Measurements from ENCODE around the gene FAM174C.
A peak's percentile ranks its signal among the peaks of the same experiment; 100 is the strongest.

The FAM174C gene

DNA sequence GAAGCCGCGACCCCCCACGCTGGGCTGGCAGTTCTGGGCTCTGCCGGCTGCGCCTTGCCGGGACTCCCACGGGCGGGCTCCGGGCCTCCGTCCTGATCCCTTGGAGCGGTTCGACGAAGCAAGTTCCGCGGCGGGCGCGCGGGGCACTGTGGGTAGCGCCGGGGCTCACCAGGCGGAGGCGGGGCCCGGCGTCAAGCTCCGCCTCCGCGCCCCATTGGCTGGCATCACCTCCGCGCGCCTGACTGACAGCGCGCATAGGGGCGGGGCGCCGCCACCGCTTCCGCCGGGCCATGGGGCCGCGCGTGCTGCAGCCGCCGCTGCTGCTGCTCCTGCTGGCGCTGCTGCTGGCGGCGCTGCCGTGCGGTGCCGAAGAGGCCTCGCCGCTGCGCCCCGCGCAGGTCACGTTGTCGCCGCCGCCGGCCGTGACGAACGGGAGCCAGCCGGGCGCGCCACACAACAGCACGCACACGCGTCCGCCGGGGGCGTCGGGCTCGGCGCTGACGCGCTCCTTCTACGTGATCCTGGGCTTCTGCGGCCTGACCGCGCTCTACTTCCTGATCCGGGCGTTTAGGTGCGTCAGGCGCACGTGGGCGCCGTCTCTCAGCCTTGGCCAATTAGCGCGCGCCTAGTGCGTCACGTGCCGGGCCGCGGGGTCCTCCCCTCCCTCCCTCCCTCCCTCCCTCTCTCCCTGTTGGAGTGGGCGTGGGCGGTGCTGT lies at the start of gene FAM174C:
Gene FAM174C, plus strand, starts transcription at position 271 of the 716 bp plus-strand sequence. Its CDS starts 20 bp downstream, at position 291.
- DNase-seq, result peak; percentile 96

DNA sequence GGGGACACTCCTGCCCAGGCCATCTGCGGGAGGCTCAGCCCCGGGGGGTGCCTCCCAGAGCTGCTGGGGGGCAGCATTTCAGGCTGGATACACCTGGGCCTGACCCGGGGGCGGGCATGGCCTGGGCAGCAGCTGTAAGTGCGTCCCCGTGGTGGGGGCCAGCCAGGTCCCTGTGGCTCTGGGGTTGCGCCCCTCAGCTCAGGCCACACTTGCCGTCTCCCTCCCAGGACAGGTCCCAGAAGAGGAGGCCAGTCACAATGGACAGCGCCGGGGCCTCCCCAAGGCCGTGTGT lies 49.2 kb upstream of the FAM174C start:
- no peak for DNase-seq

DNA sequence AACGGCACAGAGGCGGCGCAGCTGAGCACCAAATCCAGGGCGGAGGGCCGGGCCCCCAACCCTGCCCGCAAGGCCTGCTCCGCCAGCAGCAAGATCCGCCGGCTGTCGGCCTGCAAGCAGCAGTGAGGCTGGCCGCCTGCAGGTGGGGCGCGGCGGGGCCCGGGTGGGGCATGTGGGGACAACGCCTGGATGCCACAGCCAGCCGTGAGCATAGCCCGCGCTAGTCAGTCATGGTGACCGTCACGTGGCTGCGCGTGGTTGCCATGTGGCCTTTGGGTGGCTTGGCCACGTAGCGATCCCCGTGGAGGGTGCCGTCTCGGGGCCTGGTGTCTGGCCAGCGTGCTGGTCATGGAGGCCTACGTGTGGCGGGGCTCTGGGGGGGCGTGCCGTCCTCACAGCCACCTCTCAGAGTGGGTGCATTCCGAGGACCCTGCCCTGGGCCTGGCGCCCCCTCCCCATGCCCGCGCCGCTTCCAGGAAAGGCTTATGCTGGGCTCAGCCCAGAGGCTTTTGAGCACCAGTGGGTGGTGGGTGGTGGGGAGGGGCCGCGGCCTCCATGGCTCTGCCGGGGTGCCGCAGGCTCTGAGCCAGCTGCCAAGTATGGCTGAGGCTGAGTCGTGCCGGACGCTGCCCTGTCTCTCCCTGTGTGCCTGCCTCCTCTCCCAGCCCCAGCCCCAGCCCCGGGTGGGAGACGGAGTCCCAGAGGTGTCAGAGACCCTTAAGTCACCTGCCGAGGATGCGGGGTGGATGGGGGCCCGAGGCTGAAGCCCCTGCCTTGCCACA lies 48.6 kb upstream of the FAM174C start:
- no peak for DNase-seq

DNA sequence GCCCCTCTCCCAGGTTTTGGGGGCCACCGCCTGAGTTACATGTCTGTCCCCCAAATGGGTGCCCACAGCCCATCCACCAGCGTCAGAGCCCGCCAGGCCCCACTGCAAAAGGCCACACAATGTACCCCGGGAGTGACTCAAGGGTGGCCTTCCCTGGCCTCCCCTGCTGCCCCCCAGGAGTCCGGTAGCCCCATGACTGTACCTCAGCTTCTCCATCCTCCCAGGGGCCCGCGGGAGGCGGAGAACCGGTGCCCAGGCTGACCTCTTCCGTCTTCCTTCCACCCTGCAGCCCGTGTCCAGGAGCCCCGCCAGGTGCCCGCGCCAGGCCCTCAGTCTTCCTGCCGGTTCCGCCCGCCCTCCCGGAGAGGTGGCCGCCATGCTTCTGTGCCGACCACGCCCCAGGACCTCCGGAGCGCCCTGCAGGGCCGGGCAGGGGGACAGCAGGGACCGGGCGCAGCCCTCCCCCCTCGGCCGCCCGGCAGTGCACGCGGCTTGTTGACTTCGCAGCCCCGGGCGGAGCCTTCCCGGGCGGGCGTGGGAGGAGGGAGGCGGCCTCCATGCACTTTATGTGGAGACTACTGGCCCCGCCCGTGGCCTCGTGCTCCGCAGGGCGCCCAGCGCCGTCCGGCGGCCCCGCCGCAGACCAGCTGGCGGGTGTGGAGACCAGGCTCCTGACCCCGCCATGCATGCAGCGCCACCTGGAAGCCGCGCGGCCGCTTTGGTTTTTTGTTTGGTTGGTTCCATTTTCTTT lies 47.9 kb upstream of the FAM174C start:
- no peak for DNase-seq

DNA sequence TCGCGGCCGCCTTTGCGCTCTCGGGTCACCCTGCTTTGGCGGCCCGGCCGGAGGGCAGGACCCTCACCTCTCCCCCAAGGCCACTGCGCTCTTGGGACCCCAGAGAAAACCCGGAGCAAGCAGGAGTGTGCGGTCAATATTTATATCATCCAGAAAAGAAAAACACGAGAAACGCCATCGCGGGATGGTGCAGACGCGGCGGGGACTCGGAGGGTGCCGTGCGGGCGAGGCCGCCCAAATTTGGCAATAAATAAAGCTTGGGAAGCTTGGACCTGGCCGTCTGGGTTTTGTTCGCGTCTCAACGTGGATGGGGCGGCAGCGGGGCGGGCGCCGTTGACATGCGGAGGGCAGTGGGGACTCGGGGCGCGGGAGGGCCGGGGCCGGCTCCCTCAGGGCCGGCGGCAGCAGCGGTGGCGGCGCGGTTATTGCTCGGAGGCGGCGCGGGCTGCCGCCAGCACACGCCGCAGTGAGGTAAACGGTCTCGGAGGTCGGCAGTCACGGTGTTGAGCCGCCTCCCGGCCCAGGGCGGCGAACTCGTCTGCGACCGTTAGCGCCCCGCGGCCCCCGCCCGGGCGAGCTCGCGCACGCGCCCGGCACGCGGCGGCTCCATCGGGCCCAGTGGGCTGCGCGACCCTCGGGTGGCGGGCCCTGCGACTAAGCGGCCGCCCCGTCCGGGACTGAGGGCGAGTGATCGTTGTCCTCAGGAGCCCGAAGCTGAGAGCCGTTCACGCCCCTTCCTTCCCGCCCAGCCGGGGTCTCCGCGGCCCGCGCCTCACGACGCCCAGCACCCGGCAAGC lies 47.0 kb upstream of the FAM174C start:
- DNase-seq, result no peak

DNA sequence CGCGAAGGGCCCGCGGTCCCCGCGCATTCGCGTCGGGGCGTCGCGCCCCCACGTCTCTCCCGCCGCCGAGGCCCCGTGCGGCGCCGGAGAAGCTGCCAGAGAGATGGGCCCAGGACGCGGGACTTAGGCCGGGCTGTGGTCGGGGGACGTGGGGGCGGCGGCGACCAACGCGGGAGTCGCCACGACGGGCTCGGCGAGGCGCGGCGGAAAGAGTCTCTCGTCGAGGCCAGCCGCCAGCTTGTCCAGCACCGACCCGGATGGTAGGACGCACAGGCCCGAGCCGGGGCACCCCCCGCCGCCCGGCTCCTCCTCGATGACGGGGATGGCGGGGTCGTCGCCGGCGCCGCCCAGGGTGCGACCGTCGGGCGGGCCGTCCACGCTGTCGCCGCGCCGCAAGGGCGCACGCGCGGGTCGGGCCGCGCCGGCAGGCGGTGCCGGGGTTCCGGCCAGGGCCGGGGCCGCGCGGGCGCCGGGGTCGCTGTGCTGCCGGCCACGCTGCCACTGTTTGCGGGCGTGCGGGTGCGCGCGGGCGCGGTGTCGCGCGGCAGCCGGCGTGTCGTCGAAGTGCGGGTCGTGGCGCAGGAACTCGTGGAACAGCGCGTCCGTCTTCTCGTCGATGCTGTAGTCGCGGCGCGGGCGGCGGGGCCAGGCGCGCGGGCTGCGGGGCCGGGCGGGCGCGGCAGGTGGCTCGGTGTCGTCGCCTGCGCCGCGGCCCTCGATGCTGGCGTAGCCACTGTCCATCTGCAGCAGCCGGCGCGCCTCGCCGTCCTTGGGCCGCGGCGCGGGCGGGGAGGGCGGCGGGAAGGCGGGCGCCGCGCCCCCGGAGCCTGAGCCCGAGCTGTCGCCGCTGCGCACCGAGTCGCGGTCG lies 46.0 kb upstream of the FAM174C start:
- no peak for DNase-seq

DNA sequence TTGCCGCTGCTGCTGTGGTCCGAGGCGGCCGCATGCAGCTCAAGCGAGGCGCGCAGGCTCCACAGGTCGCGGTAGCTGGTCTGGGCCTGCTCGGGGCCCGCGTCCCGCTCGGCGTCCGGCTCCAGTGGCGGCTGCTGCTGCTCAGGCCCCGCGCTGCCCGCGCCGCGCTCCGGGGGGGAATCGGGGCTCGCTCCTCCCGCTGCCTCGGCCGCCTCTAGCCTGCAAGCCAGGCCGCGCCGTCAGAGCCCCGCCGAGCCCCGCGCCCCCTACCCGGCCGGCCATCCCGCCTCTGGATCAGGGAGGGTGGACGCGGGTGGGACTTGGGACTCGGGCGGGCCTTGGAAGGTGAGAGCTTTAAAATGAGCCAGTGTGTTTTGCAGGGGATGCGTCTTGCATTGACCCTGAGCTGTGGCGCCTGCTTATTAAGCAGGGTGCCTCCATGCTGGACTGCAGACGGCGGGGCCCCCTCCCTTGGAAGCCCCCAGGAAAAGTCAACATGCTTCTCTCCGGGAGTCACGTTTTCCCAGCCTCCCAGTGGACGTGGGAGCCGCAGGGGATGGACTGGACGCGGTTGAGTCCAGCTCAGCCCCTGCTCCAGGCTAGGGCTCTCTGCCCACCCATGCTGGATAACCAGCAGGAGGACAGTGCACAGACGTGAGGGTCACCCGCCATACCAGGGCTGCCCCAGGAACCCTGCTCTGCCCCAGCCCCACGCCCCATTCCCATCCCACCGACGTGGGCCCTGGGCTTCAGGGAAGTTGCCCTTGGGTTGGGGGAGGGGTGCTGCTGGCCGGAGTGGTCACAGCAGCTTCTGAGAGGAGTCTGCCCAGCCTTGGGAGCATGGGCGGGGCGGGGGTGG lies 45.2 kb upstream of the FAM174C start:
- DNase-seq, result no peak

DNA sequence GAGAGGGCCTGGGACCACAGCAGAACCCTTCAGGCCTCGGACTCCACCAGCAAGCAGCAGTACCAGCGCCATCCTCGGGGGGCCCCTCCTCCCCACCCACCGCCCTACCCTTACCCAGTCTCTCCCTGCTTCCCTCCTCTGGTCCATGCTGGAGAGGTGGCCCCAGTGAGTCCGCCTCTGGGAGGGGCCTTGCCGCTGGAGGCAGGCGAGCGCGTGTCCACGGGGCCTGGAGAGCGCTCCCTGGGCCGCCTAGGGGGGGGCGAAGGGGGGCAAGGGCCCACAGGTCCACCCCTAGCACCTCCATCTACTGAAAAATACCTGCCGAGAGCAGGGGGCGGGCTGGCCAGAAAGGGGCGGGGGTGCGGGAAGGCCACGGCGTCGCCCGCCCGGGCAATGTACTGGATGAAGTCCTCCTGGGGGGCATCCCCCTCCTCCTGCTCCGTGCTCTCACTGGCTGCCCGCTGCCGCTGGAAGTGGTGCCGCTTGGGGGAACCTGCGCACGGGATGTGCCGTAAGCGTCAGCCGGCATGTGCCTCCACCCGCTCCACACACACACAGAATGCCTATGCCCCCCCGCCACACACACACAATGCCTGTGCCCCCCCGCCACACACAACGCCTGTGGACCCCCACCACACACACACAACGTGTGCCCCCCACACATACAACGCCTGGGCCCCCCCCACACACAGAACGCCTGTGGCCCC lies 44.4 kb upstream of the FAM174C start:
- no peak for DNase-seq

DNA sequence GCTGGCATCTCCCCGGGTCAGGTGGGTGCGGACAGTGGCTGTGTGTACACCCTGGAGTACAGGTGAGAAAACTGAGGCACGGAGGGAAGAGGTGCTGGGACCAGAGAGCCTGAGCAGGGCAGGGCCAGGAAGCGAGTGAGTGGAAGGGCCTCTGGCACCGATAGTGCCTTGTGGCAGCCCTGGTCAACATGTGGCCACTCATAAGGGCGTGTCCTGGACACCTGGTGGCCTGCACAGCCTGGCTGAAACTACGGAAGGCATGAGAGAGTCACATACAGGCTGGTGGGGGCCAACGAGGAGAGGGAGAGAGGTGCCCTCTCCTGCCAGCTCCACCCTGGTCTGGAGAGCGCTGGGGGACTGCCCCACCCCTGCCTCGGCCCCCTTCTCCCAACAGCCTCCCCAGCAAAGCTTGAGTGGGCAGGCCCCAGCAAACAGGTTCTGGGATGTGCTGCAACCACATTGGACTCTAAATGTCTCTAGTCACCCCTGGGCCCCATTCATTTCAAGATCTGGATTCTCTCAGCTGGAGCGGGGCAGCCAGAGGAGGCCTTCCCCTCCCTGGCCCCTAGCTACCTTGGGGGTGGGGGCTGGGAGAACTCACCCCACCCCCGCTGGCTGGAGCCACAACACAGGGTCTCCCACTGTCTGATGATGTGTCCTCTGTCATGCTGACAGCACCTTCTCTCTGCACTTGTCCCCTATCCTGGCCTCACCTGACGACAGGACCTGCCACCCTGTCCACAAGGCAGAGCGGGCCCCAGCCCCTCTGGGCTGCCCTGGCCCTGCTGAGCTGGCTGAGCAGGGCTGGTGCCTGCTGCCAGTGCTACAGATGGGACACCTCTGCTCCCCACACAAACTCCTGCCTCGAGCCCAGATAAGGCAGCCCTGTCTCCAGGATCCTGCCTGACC lies 43.3 kb upstream of the FAM174C start:
- no peak for DNase-seq

DNA sequence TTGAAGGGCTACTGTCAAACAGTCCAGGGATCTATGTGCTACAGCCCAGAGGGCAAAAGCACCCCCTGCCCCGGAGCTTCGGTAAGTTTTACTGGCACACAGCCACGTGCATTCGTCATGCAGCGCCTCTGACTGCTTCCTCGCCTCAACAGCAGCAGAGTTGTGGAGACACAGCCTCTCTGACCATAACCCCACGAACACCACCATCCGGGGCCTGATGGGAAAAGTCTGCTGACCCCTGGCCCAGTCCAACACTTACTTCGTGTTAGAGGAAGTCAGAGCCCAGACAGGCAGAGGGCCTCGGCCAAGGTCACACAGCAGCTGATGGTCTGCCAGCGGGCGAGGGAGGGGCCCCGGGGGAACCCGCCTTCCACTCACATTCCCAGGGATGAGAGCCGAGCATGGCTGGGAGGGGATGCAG lies 42.7 kb upstream of the FAM174C start:
- DNase-seq, result no peak

DNA sequence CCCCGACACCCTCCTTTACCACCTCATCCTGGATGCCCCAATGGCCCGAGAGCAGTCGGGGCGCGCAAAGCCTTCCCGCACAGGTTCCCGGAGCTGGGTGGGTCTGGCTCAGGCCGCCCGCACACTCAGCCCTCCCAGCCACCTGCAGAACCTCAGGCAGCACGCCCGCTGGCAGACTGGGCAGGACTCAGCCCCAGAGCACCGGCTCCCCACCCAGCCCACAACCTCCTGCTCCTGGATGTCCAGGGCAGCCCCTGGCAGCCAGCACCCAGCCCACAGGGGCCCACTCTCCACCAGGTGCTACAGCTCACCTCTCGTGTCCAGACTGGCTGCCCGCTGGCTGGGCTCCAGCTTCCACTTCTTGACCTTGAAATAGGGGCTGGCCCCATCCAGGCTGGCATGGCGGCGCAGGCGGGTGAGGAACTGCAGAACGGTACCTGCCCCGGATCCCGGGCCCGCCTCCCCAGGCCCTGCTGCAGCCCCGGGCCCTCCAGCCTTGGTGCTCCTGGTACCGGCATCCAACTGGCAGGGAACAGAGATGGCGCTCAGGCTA lies 42.1 kb upstream of the FAM174C start:
- DNase-seq, result no peak

DNA sequence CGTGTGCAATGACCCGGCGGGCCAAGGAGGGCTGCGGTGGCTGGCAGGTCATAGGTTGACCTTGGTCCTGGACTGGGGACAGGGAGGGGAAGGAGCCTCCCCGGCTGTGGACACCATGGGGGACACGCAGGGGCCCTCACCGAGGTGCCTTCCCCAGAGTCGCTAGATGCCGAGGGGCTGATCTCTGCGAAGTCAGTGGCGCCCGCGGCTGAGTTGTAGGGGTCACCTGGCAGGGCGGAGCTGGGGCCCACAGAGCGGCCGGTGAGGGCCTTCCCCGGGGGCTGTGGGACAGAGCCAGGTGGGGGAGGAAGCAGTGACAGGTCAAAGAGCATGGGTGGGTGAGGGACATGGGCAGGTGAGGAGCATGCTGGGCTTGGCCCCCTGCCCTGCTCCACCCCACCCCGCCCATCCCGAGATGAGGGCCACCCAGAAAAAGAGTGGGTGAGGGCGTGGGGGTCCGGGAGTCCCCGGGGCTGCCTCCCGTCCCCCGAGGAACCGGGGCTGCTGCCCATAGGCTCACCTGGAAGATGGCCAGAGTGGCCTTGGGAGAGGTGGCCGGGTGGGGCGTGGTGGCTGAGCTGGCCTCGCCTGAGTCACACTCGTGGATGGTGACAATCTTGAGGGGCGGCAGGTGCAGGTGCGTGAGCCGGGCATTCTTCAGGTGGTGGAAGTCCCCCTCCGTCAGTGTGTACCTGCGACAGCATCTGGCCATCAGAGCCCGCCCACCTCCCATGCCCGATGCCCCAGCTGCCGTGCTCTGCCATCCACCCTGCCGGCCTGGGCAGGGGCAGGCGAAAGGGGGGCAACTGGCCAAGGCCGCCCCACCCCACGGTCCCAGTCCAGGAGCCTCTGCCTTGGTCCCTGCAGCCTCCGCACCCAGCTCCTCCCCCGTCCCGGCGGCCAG lies 41.0 kb upstream of the FAM174C start:
- DNase-seq, result no peak

DNA sequence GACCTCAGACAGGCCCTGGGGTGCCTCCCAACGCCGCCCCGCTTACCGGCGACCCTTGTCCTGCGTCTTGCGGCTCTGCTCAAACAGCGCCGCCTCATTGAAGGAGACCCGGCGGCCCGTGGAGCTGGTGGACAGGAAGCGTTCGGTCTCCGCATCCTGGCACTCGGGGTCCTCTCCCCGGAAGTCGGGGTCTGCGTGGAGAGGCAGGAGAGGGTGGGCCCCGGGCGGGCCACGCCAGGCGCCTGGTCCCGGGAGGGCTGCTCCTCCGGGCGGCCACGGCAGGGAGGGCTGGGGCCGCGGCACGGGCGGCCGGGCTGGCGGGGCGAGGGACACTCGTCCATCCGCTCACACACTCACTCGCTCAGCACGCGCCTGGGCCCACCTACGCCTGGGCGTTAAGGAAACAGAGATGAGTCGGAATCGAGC lies 40.4 kb upstream of the FAM174C start:
- no peak for DNase-seq

DNA sequence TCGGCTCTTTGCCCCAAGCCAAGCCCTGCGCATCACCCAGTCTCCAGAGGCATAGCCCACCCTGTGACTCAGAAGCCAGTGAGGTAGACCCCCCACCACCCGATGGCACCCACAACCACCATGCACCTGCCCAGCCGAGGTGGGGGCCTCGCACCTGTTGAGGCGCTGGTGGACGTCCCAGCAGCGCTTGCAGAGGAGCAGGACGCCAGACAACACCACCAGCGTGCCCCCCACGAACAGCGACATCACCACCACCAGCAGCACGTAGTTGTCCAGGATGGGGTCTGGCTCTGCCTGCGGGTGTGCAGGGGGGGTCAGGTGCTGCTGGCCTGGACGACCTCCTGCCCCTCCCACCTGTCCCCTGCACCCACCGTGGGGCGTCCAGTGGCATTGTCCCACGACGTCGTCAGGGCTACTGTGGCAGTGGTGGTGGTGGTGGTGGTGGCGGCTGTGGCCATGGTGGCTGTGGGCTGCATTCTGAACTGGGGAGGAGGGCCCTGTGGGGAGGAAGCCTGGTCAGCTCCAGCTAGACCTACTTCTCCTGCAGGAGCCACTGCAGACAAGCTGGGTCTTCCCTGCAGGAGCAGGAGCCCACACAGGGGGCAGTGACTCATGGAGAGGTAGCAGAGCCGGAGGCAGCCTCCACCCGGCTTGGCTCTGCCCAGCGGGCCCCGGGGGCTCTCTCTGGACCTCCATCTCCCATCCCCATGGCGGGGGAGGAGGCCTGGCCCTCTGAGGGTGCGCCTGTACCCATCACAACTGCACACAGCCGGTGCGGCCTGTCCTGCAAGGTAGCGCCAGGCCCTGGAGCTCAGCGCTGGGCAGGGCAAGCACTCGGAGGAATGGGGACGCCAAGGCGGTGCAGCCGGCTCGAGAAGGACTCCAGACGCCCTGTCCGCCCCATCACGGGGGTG lies 39.4 kb upstream of the FAM174C start:
- DNase-seq, result no peak

DNA sequence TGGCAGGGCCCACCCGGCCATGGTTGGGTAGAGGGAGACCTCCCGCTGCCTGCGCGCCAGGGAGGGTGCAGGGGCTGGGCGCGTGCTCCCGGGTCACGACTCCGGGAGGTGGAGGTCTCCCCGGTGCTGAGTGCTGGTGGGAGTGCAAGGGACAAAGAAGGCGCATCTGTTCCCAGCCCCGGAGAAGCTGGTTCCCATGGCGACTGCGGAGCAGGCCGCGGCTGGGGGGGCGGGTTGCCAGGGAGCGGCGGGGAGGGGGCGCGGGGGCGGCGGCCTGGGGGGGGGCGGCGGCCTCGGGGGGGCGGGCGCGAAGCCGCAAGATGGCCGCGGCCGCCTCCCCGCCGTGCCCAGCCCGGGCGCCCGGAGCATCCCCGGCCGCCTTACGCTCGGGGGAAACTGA lies 38.8 kb upstream of the FAM174C start:
- no peak for DNase-seq

DNA sequence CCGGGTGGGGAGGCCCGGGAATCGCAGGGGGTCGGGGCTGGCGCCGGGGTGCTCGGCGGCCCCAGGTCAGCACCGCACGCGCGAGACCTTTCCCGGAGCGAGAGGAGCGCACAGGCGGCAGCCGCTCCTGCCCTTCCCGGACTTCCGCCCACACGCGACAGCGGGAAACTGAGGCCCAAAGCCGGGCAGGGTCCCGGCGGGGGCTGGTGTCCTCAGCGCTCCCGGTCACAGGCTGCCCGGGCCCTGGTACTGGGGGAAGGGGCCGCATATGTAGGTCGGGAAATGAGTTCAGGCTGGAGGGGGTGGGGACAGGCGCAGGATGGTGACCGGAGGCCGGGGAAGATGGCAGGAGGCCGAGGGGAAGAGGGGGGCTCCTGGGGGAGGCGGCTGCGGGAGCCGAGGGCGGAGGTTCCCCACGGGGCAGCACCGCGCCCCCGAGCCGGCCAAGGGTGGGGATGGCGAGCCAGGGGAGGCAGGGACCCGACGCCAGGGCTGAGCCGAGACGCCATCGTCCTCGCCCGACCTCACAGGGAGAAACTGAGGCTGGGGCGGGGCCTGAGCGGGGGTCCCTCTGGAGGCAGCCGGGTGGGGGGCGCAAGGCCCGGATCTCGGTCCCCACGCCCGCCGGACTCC lies 38.2 kb upstream of the FAM174C start:
- DNase-seq, result no peak
